Ovary (tissue), 3 donors: Measurements from ENCODE around the gene NOL8.

Experiments
- CTCF ChIP-seq, 3 donors: fragments of 450-650 bp in 2 of 3; fragments of 200-600 bp in 1 of 3; IDR thresholded peaks; one replicate each; pipeline versions ENCODE4 v1.5.1 to v1.8.0; 2016 to 2022; ENCODE audit warnings: antibody characterized with exemption in 3 of 3, mild to moderate bottlenecking in 1 of 3
- EP300 ChIP-seq: sonication (generic); formaldehyde crosslinking; IDR thresholded peaks from one replicate; pipeline ENCODE4 v1.6.1; 2017; ENCODE audit warnings: antibody characterized with exemption
- POLR2A ChIP-seq: fragments of 450-650 bp; IDR thresholded peaks from one replicate; pipeline ENCODE4 v1.6.1; 2017; ENCODE audit warnings: antibody characterized with exemption, mild to moderate bottlenecking, moderate library complexity
- donor health status: DM: no; HTN: no; CAD: no.

DNA sequence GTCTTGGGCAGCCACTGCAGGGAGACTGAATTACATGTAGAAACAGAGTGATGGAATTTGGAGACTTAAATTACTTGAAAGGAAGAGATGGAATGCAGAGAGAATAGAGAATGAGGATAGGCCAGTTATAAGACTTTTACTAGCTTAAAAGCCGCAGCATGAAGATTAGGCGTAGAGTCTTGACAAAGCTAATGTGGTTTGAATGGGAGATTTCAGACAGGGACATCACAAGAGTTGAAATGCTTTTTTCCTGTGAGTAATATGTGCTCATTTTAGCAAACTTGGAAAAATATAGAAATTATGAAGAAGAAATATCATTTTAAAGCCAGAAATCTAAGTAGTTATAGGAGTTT is 8.1 kb upstream of the NOL8 start:
- no peak for TF ChIP-seq CTCF (IDR thresholded peaks at IDR 0.05)
- no peak for TF ChIP-seq POLR2A
- TF ChIP-seq EP300 = no peak
